Natural killer cell treated with Interleukin-12 subunit alpha and Interleukin-12 subunit beta and Interleukin-15 and Interleukin-18, amount 100 ng/mL, for 72 hours (primary cell): ENCODE results near the gene PDZD4. TPM values are rescaled to one million over a fixed set of nuclear protein-coding genes. Genes with fewer than 3 reads are reported as not detected.
A peak's percentile ranks its signal among the peaks of the same experiment; 100 is the strongest.

Source experiments
- ATAC-seq, 2 donors: fragments of 150-1000 bp; cut with Tn5 transposase in 1 of 2; sonication (Bioruptor Pico), chemical (Tn5 transposase) in 1 of 2; 2 replicates each; pipeline ENCODE4 v1.10.0; 2021
- DNase-seq: peaks from one replicate; pipeline ENCODE4 v3.0.0; 2022; ENCODE audit warnings: low spot score
- H3K27ac Mint-ChIP-seq, 2 donors: 1 replicate in 1 of 2; 2 replicates in 1 of 2; pipeline ENCODE4 v1.8.0; 2022; ENCODE audit warnings: mixed read lengths in 2 of 2, mild to moderate bottlenecking in 1 of 2, moderate library complexity in 1 of 2
- H3K27me3 Mint-ChIP-seq, 2 donors: 1 replicate in 1 of 2; 2 replicates in 1 of 2; pipeline ENCODE4 v1.8.0; 2022; ENCODE audit warnings: mixed read lengths in 2 of 2
- H3K36me3 Mint-ChIP-seq: one replicate; pipeline ENCODE4 v1.8.0; 2022; ENCODE audit warnings: mixed read lengths
- H3K4me1 Mint-ChIP-seq, 2 donors: 1 replicate in 1 of 2; 2 replicates in 1 of 2; pipeline ENCODE4 v1.8.0; 2022; ENCODE audit warnings: low read depth in 2 of 2, mixed read lengths in 2 of 2, mild to moderate bottlenecking in 1 of 2
- H3K4me3 Mint-ChIP-seq: one replicate; pipeline ENCODE4 v1.8.0; 2022; ENCODE audit warnings: mixed read lengths
- H3K9me3 Mint-ChIP-seq: 2 replicates; pipeline ENCODE4 v1.8.0; 2022; ENCODE audit warnings: mixed read lengths
- total RNA-seq, 2 donors: library from RNA; stranded (reverse); gene quantifications; one replicate each; pipeline ENCODE4 v1.2.3, GENCODE V29; 2022

The PDZD4 gene
- total RNA-seq, 2 donors from 2014 or later: 2.2 to 2.7 TPM

GRCh38 chrX:153871946-153872878 lies 41.9 kb upstream of the PDZD4 start:
- ATAC-seq (no peak), DNase-seq (no peak)
- Mint-ChIP-seq H3K4me3 (no peak overlapping the region), H3K4me1 (peaks cover 0 to 10% of the 10 kb centered on the region in 2 donors), H3K27me3 (peaks cover 6 to 11% of the 10 kb centered on the region in 2 donors), H3K9me3 (no peaks in the 10 kb centered on the region), H3K27ac (no peak overlapping the region), H3K36me3 (no peaks in the 10 kb centered on the region)

GRCh38 chrX:153871451-153871850 lies 41.1 kb upstream of the PDZD4 start:
- H3K27me3 Mint-ChIP-seq: peaks cover 5 to 11% of the 10 kb centered on the region in 2 donors
- ATAC-seq (no peak), DNase-seq (no peak)
- H3K36me3 Mint-ChIP-seq: no peaks in the 10 kb centered on the region
- H3K4me1 Mint-ChIP-seq: peaks cover 0 to 10% of the 10 kb centered on the region in 2 donors
- H3K9me3 Mint-ChIP-seq: no peaks in the 10 kb centered on the region
- no peak overlapping the region for H3K27ac Mint-ChIP-seq
- no peak overlapping the region for H3K4me3 Mint-ChIP-seq

- no peak for DNase-seq
- Mint-ChIP-seq H3K4me1 (peaks cover 0 to 5% of the 10 kb centered on the region in 2 donors), H3K27me3 (peaks cover 0 to 6% of the 10 kb centered on the region in 2 donors), H3K36me3 (no peaks in the 10 kb centered on the region), H3K27ac (no peak overlapping the region), H3K4me3 (no peak overlapping the region), H3K9me3 (no peaks in the 10 kb centered on the region)
- ATAC-seq: no peak
Measured at GRCh38 chrX:153870791-153871360, 40.5 kb upstream of the PDZD4 start.

GRCh38 chrX:153870288-153870690 lies 39.9 kb upstream of the PDZD4 start:
- Mint-ChIP-seq H3K36me3 (no peaks in the 10 kb centered on the region), H3K4me1 (peaks cover 0 to 5% of the 10 kb centered on the region in 2 donors)

GRCh38 chrX:153869473-153870287 lies 39.3 kb upstream of the PDZD4 start:
- H3K27me3 Mint-ChIP-seq: peaks cover 0 to 6% of the 10 kb centered on the region in 2 donors
- peaks cover 0 to 1% of the 10 kb centered on the region in 2 donors for H3K4me1 Mint-ChIP-seq
- DNase-seq (peak; percentile 37), ATAC-seq (no peak)
- H3K4me3 Mint-ChIP-seq: no peak overlapping the region
- H3K36me3 Mint-ChIP-seq: no peaks in the 10 kb centered on the region
- H3K9me3 Mint-ChIP-seq: no peaks in the 10 kb centered on the region
- no peak overlapping the region for H3K27ac Mint-ChIP-seq

More at GRCh38 chrX:153870288-153870690, 39.9 kb upstream of the PDZD4 start:
- Mint-ChIP-seq H3K9me3 (no peaks in the 10 kb centered on the region), H3K4me3 (no peak overlapping the region), H3K27me3 (peaks cover 0 to 6% of the 10 kb centered on the region in 2 donors), H3K27ac (no peak overlapping the region)
- peak; percentile 50 for DNase-seq
- no peak for ATAC-seq

- H3K4me3 Mint-ChIP-seq: no peak overlapping the region
- no peaks in the 10 kb centered on the region for H3K9me3 Mint-ChIP-seq
- no peaks in the 10 kb centered on the region for H3K4me1 Mint-ChIP-seq
- DNase-seq (peak; percentile 37), ATAC-seq (no peak)
- H3K36me3 Mint-ChIP-seq: no peaks in the 10 kb centered on the region
- H3K27me3 Mint-ChIP-seq: peaks cover 0 to 6% of the 10 kb centered on the region in 2 donors
- H3K27ac Mint-ChIP-seq: no peak overlapping the region
Measured at GRCh38 chrX:153868576-153869472, 38.5 kb upstream of the PDZD4 start.

- Mint-ChIP-seq H3K4me3 (no peak overlapping the region), H3K4me1 (no peaks in the 10 kb centered on the region), H3K9me3 (no peaks in the 10 kb centered on the region), H3K27ac (no peak overlapping the region), H3K36me3 (no peaks in the 10 kb centered on the region), H3K27me3 (peaks cover 0 to 4% of the 10 kb centered on the region in 2 donors)
- DNase-seq: no peak
- ATAC-seq: no peak
Measured at GRCh38 chrX:153867671-153868070, 37.3 kb upstream of the PDZD4 start.

GRCh38 chrX:153867139-153867538 lies 36.8 kb upstream of the PDZD4 start:
- Mint-ChIP-seq H3K4me1 (no peaks in the 10 kb centered on the region), H3K27ac (no peak overlapping the region), H3K27me3 (peaks cover 0 to under 1% of the 10 kb centered on the region in 2 donors), H3K36me3 (no peaks in the 10 kb centered on the region), H3K4me3 (no peak overlapping the region), H3K9me3 (no peaks in the 10 kb centered on the region)
- no peak for DNase-seq
- no peak for ATAC-seq

- Mint-ChIP-seq H3K27ac (no peak overlapping the region), H3K9me3 (no peaks in the 10 kb centered on the region), H3K27me3 (no peaks in the 10 kb centered on the region), H3K36me3 (no peaks in the 10 kb centered on the region), H3K4me1 (no peaks in the 10 kb centered on the region), H3K4me3 (no peak overlapping the region)
- DNase-seq (no peak), ATAC-seq (no peak)
Measured at GRCh38 chrX:153866302-153867019, 36.1 kb upstream of the PDZD4 start.

- ATAC-seq (no peak), DNase-seq (no peak)
- Mint-ChIP-seq H3K27ac (no peak overlapping the region), H3K9me3 (no peaks in the 10 kb centered on the region), H3K4me3 (no peak overlapping the region), H3K36me3 (no peaks in the 10 kb centered on the region), H3K27me3 (peaks cover 0 to 2% of the 10 kb centered on the region in 2 donors), H3K4me1 (no peaks in the 10 kb centered on the region)
Measured at GRCh38 chrX:153865685-153866084, 35.3 kb upstream of the PDZD4 start.

GRCh38 chrX:153865321-153865580 lies 34.9 kb upstream of the PDZD4 start:
- Mint-ChIP-seq H3K4me3 (no peak overlapping the region), H3K4me1 (no peaks in the 10 kb centered on the region), H3K9me3 (no peaks in the 10 kb centered on the region), H3K27me3 (peaks cover 0 to 3% of the 10 kb centered on the region in 2 donors), H3K27ac (no peak overlapping the region), H3K36me3 (no peaks in the 10 kb centered on the region)
- no peak for ATAC-seq
- no peak for DNase-seq

- Mint-ChIP-seq H3K36me3 (no peaks in the 10 kb centered on the region), H3K27ac (no peak overlapping the region), H3K27me3 (peaks cover 0 to 3% of the 10 kb centered on the region in 2 donors), H3K9me3 (no peaks in the 10 kb centered on the region), H3K4me3 (no peak overlapping the region), H3K4me1 (no peaks in the 10 kb centered on the region)
- ATAC-seq (no peak), DNase-seq (no peak)
Measured at GRCh38 chrX:153864561-153865320, 34.4 kb upstream of the PDZD4 start.
